GM19099 (cell line): ENCODE measurements around the gene ENOX1.

Source experiments
- POLR2A ChIP-seq: IDR thresholded peaks from 3 replicates; pipeline ENCODE4 v1.6.1; 2011; ENCODE audit warnings: low read depth; ENCODE audit not compliant: insufficient read length; ENCODE audit errors: extremely low read depth

Gene ENOX1

DNA sequence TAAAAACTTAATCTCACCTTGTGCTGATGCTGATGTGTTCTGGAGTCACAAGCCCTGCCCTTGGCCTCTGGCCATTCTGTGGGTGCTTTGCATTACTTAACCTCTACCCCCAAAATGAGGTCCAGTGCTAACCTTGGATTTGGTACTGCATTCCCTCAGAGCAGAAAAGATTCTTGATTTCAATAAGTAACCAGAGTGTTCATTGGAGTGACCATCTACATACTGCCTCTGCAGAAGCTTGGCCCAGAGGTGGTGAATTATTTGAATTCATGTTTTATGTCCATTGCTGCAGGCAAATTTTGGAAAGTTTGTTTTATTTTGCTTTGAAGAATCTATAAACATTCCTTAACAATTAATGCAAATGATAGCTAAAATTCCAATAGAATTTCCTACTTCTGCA is 7.6 kb upstream of the ENOX1 start:
- no peak for TF ChIP-seq POLR2A

DNA sequence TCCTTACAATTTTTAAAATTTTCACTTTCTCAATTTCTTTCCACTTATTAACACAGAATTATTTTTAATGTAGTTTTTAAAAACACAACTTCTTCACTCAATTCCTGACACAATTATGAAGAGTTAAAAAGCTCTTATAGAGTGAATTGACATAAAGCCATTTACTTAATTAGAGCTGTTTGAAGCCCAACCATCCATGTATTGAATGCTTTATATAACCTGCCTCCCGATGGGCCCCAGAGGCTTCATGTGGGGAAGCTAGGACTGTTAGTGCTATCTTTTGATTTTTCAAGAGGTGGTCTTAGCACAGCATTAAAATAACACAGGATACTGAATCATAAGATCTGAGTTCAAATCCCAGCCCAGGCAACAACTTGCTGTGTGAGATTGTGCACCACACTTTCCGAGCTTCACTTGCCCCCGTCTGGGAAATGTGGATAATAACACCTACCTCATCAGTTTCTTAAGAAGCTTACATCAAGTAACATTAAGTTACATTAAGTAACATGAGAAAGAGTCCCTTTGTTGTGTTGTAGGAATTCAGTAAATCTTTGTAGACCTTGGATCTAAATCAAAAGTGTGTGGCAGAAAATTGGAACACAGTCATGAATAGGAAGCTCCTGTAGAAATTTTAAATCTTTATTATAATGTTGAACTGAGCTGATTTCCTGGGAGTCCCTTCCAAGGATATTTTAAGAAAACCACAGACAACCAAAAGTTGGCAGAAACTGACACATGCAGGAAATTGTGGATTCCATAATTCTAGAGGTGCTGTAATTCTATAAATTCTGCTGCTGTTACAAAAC is 5.5 kb upstream of the ENOX1 start:
- TF ChIP-seq POLR2A, result no peak

DNA sequence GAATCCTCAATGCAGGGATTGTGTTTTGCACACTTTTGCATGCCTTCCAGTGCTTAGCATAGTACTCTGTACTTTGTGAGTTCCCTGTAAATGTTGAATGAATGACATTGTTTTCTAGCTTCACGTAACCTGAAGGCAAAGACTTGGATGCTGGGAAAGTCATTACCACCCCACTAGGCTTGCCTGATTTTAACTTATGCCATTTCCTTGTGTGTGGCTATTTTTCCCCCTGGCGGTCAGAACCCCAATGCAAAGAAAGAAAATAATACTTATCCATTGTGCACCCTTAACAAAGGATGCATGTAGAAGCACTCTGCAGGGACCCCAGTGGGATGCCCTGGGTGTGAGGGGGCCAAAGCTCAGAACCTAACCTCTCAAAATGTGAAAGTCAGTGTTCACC is 1.2 kb upstream of the ENOX1 start:
- no peak for TF ChIP-seq POLR2A

DNA sequence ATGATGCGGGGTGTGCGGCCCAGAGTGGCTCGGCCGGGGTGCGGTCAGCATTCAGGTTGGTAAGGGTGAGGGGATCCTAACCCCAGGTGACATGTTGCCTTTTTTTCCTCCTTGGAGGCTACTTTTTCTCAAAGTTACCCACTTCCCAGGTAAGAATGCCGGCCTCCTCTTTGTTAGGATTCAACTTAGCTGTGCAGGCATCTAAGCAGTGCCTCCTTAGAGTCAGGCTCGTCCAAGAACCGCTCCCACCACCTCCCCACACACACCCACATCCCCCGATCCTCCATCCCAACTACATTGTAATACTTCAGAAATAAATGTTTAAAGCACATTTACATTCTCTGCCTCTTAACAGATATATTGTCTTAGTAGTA is 733 bp upstream of the ENOX1 start:
- no peak for TF ChIP-seq POLR2A

DNA sequence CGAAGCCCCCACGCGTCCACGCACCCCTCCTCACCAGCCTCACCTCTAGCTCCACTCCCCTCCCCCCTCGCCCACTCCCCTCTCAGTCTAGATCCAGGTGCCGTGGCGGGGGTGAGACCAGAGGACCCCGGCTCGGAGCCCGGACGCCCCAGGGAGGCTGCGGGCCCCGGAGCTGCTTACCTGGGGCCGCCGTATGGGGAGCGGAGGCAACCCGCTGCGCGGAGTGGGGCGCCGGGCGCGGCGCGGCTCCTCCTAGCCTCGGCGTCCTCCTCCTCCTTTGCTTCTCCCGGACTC is 353 bp downstream of the ENOX1 start:
- TF ChIP-seq POLR2A, result no peak

DNA sequence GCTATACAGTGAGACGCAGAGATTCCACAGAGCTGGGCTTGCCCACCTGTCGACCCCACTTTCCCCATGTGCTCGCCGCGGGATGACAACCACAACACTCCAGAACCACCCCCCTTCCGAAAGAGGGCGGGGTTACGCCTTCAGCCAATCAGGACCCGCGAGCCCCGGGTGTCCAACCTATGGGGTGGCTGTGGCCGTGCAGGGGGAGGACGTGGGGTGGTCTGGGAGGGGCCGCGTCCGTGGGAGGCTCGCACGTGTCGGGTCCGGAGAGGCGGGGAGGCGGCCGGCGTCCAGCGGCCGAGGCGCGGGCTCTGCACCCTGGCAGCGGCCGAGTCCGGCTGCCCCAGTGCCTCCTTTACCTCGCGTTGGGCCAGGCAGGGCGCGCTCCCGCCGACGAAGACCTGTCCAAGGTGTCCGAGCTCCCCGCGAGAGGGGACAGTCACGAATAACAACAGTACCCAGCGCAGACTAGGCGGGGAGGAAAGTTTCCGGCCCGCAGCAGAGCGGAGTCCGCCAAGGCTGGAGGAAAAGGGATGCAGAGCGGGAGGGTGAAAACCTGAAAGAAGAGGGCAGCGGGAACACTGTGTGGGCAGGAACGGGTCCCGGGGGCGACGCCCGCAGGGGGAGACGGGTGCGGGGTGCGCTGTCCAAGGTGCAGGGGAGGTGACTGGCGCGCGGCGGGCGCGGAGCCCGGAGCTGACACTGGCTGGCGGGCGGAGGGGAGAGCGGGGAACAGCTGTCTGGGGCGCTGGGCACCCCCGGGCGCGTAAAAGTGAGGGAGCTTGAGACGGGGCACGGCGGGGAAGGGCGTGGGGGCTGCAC is 911 bp downstream of the ENOX1 start:
- TF ChIP-seq POLR2A, result no peak

DNA sequence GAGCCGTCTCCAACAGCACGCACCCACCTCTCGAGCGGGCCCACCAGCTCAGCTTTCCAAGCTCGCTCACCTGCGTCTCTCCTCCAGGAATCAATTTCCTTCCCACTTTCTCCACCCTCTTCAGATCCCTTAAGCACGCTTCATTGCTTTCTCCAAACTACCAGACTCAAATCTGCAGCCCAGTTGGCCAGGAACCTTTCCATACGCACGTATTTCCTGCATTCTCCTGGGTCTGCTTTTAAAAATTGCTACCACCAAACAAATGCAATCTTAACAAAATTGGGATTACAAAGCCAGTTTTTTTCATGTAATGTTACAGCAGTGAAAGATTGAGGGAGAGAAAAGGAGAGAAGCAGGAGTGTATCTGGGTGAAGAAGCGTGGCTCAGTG is 1.5 kb downstream of the ENOX1 start:
- TF ChIP-seq POLR2A, result no peak

DNA sequence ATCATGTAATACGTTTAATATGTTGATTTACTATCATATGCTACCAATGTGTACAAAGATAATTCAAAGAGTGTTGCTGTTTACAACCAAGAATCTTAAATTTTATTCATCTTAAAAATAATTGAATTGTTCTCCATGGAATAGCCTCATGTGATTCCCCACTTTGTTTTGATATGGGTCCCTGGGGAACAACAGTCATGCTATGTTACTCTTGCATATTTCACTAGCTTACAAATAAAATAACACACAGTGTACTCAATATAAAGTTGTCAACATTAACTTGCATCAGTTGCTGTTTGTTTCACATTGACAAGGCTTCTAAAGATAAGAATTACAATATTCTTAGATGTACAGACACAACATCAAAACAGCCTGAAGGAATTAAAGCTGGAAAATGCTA is 2.3 kb downstream of the ENOX1 start:
- TF ChIP-seq POLR2A, result no peak

DNA sequence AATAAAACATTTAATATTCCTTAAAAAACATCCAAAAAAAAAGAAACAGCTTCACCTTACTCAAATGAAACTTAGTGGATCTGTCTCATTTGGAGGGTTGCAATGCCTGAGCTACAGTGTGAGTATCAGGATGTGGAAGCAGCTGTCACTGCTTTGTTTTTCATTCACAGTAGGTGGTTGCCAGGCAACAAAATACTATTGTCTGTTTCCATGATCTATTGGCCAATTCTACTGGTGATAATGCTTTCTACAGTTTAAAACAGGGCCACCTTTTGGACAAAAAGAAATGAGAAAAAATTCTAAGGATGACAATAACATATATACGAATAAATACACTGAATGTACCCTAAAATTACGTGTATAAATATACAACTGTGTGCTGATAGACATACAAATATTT is 3.0 kb downstream of the ENOX1 start:
- no peak for TF ChIP-seq POLR2A

DNA sequence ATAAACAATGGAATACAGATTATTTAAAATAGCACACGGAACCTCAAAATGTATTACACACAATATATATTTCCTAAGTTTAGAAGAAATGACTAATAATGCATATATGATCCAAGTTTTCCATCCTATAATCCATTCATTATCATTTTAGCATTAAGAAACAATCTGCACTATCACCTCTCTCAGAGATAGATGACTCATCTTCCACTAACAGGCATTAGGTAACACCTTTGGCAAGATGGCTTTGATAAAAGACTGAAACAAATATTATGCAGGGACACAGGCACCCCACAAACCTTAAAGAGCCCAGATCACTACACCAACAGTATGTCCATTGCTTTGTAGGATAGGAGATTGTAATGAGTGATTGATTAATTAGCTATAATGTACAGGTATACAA is 4.1 kb downstream of the ENOX1 start:
- TF ChIP-seq POLR2A, result no peak

DNA sequence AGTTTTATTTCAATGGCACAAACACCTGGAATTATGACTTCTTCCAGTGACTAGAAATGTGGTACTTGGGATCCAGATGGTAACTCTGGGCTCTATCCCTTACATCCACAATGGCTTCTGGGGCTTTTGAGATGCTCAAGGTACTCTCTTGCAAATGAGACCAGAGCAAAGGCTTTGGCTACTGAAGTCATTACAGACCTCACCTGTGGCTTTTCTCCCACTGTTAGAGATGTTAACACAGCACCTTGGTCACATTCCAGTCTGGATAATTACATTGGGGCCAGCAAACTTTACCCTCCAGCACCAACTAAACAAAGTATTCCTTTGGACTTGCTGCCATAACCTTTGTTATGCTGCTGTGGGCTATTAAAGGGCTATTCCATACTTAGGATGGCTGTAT is 6.1 kb downstream of the ENOX1 start:
- no peak for TF ChIP-seq POLR2A

DNA sequence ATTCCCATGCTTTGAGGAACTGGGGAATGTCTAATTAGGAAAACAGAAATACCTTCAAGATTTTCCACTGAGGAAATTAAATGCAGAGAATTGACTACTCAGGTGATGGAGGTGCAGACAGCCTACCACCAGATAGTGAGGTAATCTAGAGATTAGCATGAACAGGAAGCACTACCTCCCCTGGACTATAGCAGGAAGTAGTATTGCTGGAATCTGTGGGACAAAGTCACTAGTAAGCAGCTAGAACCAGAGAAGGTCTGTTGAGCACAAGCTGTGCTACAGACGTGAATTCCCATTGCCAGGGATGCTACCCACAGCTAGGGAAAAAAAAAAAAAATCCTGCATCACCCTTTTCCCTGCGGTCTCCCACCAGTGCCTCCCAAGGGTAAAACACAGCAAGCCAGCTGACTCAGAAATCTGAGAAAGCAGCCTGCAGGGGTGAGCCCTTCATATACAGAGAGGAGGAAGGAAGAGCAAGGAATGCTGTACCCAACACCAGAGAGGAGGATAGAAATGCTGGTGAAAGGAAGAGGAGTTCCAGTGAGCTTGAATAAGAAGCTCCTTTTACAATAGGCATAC is 10.2 kb downstream of the ENOX1 start:
- TF ChIP-seq POLR2A, result no peak

DNA sequence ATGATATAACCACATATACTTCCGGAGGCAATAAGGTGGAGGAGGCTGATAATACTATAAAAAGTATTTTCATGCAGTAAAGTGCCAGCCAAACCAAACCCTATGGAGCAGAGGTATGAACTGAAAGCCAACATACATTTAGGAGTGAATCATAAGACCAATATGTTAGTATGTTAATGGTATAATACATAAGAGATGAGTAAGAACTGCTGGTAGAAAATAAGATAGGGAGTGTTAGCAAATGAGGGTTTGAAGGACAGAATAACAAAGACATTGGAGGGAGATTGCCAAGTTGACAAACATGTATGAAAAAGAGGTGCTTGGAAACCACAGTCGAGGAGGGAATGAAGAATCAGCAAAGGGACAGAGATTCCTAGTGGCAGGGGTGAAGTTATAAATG is 10.8 kb downstream of the ENOX1 start:
- TF ChIP-seq POLR2A, result no peak

DNA sequence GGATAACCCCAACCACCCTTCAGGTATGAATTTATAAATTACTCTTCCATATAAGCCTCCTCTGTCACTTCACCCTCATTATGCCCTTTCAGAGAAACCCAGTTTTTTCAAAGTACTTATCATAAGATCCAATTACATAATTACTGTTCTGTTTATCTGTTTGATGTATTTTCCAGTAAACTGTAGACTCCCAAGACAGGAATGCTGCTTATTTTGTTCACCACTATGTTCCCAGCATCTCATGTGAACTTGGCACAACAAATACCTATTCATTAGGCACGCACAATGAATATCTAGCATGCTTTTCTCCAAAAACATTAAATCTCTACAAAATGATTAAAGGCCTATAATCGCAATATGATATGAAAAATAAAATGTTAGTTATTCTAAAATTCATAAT is 13.2 kb downstream of the ENOX1 start:
- no peak for TF ChIP-seq POLR2A

DNA sequence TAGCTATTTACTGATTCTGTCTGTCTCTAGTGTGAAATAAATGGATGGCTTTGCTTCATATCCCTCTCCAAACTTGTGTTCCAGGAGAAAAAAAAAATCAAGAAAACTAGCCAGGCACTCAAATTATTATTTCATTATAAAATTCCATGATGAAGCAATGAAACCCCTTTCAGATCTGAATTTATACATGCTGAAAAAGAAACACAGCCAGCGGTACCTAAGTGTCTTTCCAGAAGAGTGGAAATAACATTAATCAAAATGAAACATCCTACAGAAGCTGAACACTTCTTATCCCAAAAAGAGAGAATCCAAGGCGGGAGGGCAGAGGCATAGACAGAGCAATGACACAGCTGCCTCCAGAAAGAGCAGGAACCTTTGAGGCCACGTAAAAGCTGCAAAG is 15.9 kb downstream of the ENOX1 start:
- no peak for TF ChIP-seq POLR2A

DNA sequence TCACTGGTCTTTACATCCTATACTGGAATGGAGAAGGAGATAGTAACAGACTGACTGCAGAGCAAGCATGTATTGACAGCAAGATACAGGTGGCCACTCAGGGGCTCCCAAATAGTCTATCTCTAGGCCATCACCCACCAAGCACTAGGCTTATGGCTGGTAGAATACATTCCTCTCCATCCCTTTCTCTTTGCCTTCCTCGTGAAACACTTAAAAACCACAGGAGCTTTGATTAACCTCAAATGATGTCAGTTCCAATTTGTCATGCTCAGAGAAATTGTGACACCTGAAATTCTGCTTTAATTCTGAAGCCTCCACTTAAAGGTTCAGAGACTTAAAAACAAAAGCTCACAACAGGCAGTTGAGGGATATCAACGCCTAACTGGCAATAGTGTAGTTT is 17.2 kb downstream of the ENOX1 start:
- TF ChIP-seq POLR2A, result no peak
